K562 (cell line): ENCODE results near the gene KCNC3. TPM values are rescaled to one million over a fixed set of nuclear protein-coding genes. Genes with fewer than 3 reads are reported as not detected.

Experiments
- ATAC-seq: fragments of 200-7000 bp; cut with Tn5 transposase; 3 replicates; pipeline ENCODE4 v1.9.1; 2020; ENCODE audit warnings: moderate library complexity
- BruUV-seq: library from RNA; stranded (reverse); fragments of 400-500 nt; replicated peaks from 2 replicates; lab custom pipeline; 2021; lab: Mats Ljungman, UMichigan
- CTCF ChIA-PET: fragments of 300-600 bp; formaldehyde crosslinking; extraction: SDS; loops from one replicate; lab custom pipeline; 2021; ENCODE audit warnings: low intra/inter-chr PET ratio; lab: Yijun Ruan, JAX
- POLR2A ChIA-PET: fragments of 300-600, 350-650 bp; sonication (Branson Sonifier 250); formaldehyde crosslinking; extraction: SDS; loops from one replicate; lab custom pipeline; 2021; ENCODE audit warnings: antibody characterized with exemption, inconsistent platforms; lab: Yijun Ruan, JAX
- DNase-seq, 4 experiments: peaks; one replicate each; pipeline versions ENCODE4 v3.0.0 to v3.0.0-alpha.2; 2011 to 2018; ENCODE audit warnings: low spot score in 3 of 4, mixed read lengths in 3 of 4; ENCODE audit errors: extremely low read depth in 1 of 4
- FAIRE-seq: peaks from 2 replicates; lab custom pipeline; 2011; peaks lifted over from hg19 to GRCh38; lab: Jason Lieb, UNC
- H2AFZ ChIP-seq: 2 replicates; pipeline ENCODE4 v1.6.0; 2011; ENCODE audit warnings: low read depth, low read length, control low read depth, inconsistent platforms
- H3K27ac ChIP-seq: fragments of 200-600 bp; 3 replicates; pipeline ENCODE4 v1.8.0; 2011; ENCODE audit warnings: low read depth, mild to moderate bottlenecking, control low read depth, inconsistent platforms, low read length, moderate library complexity, mixed read lengths; ENCODE audit errors: extremely low read depth
- H3K27me3 ChIP-seq, 2 experiments: fragments of 300-600 bp in 1 of 2; 2 replicates in 1 of 2; 3 replicates in 1 of 2; pipeline versions ENCODE4 v1.6.0 to v1.8.0; 2011; ENCODE audit warnings: inconsistent platforms in 2 of 2, low read length in 2 of 2, mild to moderate bottlenecking in 1 of 2, mixed read lengths in 1 of 2, moderate library complexity in 1 of 2; ENCODE audit not compliant: control insufficient read depth in 2 of 2, insufficient read depth in 2 of 2
- H3K36me3 ChIP-seq: fragments of 300-600 bp; 3 replicates; pipeline ENCODE4 v1.8.0; 2011; ENCODE audit warnings: mild to moderate bottlenecking, low read length, inconsistent platforms; ENCODE audit not compliant: control insufficient read depth, insufficient read depth
- H3K4me1 ChIP-seq, 2 experiments: fragments of 200-600 bp in 1 of 2; replicated peaks in 1 of 2; 2 replicates in 1 of 2; 3 replicates in 1 of 2; pipeline versions ENCODE4 v1.5.1 to v1.8.0; 2011; ENCODE audit warnings: inconsistent platforms in 2 of 2, low read length in 2 of 2, mild to moderate bottlenecking in 1 of 2, mixed read lengths in 1 of 2, moderate library complexity in 1 of 2; ENCODE audit not compliant: control insufficient read depth in 2 of 2, insufficient read depth in 2 of 2
- H3K4me2 ChIP-seq: 2 replicates; pipeline ENCODE4 v1.6.1; 2011; ENCODE audit warnings: low read length, control low read depth, inconsistent platforms, mixed read lengths; ENCODE audit not compliant: insufficient read depth
- H3K4me3 ChIP-seq: fragments of 200-600 bp; sonication (generic), shearing (Covaris generic); 2 replicates; pipeline ENCODE4 v1.5.1; 2016; ENCODE audit warnings: control low read depth, inconsistent platforms
- H3K79me2 ChIP-seq: fragments of 200-600 bp; 3 replicates; pipeline ENCODE4 v1.8.0; 2011; ENCODE audit warnings: low read length, inconsistent platforms; ENCODE audit not compliant: control insufficient read depth, insufficient read depth
- H3K9ac ChIP-seq, 2 experiments: 2 replicates each; pipeline versions ENCODE4 v1.6.0 to v1.6.1; 2011; ENCODE audit warnings: low read depth in 2 of 2, low read length in 2 of 2, control low read depth in 1 of 2, inconsistent platforms in 1 of 2, mild to moderate bottlenecking in 1 of 2, mixed read lengths in 1 of 2; ENCODE audit not compliant: insufficient read depth in 1 of 2
- H3K9me1 ChIP-seq: one replicate; pipeline ENCODE4 v1.6.0; 2011; ENCODE audit warnings: inconsistent platforms, mild to moderate bottlenecking, low read length, moderate library complexity; ENCODE audit not compliant: control insufficient read depth, insufficient read depth
- H3K9me3 ChIP-seq: replicated peaks from 2 replicates; pipeline ENCODE4 v1.5.1; 2011; ENCODE audit warnings: low read depth, low read length, inconsistent platforms; ENCODE audit not compliant: control insufficient read depth, insufficient read depth
- H4K20me1 ChIP-seq: replicated peaks from 2 replicates; pipeline ENCODE4 v1.6.1; 2011; ENCODE audit warnings: low read length, inconsistent platforms, mixed read lengths; ENCODE audit not compliant: control insufficient read depth, insufficient read depth
- ARNT ChIP-seq, 2 experiments: fragments of 450-650 bp; IDR thresholded peaks; 2 replicates each; pipeline ENCODE4 v1.6.1; 2016; ENCODE audit warnings: mild to moderate bottlenecking in 1 of 2
- CHD1 ChIP-seq: fragments of 200-600 bp; sonication (generic); IDR thresholded peaks from one replicate; pipeline ENCODE4 v1.6.1; 2012; ENCODE audit warnings: mild to moderate bottlenecking, moderate library complexity, low read length, inconsistent platforms
- E2F3 ChIP-seq: fragments of 250-450 bp; sonication (Bioruptor Pico); IDR thresholded peaks from 2 replicates; pipeline ENCODE4 v1.4.0; 2020; ENCODE audit warnings: mild to moderate bottlenecking
- KDM5B ChIP-seq: fragments of 200-600 bp; sonication (generic); IDR thresholded peaks from 2 replicates; pipeline ENCODE4 v1.6.1; 2012; ENCODE audit warnings: low read depth, mild to moderate bottlenecking, moderate library complexity, low read length, control low read depth, inconsistent platforms; ENCODE audit not compliant: insufficient replicate concordance
- POLR2A ChIP-seq: fragments of 450-650 bp; conservative IDR thresholded peaks from 2 replicates; pipeline ENCODE4 v1.6.1; 2016
- PRPF4 ChIP-seq: fragments of 200-400 bp; formaldehyde crosslinking; IDR thresholded peaks from one replicate; pipeline ENCODE4 v1.6.1; 2017; ENCODE audit warnings: low read length, low read depth, mild to moderate bottlenecking; ENCODE audit not compliant: insufficient read depth, poor library complexity, severe bottlenecking
- RAD51 ChIP-seq: fragments of 450-650 bp; IDR thresholded peaks from 2 replicates; pipeline ENCODE4 v1.7.1; 2016; ENCODE audit warnings: low read depth, mild to moderate bottlenecking, borderline replicate concordance
- SAFB ChIP-seq: fragments of 200-400 bp; formaldehyde crosslinking; IDR thresholded peaks from 2 replicates; pipeline ENCODE4 v1.6.1; 2017; ENCODE audit warnings: low read depth, low read length, borderline replicate concordance
- SOX6 ChIP-seq: fragments of 450-650 bp; IDR thresholded peaks from 2 replicates; pipeline ENCODE4 v1.6.1; 2014; ENCODE audit warnings: mild to moderate bottlenecking
- WGBS: fragments of 100-300 bp; shearing (Covaris generic); methylation state at CpG from one replicate; pipeline ENCODE4 v1.1.6; 2016; ENCODE audit warnings: low coverage, mixed read lengths; ENCODE audit not compliant: insufficient coverage; ENCODE audit errors: missing lambda C conversion rate; 5-methylcytosine and 5-hydroxymethylcytosine counted together
- in situ Hi-C: fragments of 300-500 bp; cut with MboI; formaldehyde crosslinking; loops from 4 replicates; pipeline ENCODE4 v1.15.0; 2018; ENCODE audit warnings: inconsistent platforms, mixed read lengths
- intact Hi-C: fragments of 100-400 bp; cut with micrococcal nuclease; formaldehyde crosslinking; loops from 2 replicates; pipeline ENCODE4 v1.14.2; 2022
- polyA plus RNA-seq, 8 experiments: library from polyadenylated mRNA; depleted of rRNA in 4 of 8; stranded (reverse) in 5 of 8; unstranded in 3 of 8; fragments of >200 nt; fragmentation: Nextera tagmentation in 2 of 8; fragmentation: Illumina TruSeq in 1 of 8; extraction: Ambion mirVana in 2 of 8; extraction: Trizol in 1 of 8; gene quantifications; 2 replicates each; pipeline versions ENCODE4 v1.2.1 to v1.2.3, GENCODE V29; 2011 to 2014; ENCODE audit warnings: inconsistent platforms in 1 of 8, missing spikeins in 1 of 8
- total RNA-seq, 7 experiments: library from RNA; depleted of rRNA in 6 of 7; stranded (reverse); fragments of >200 nt in 6 of 7; fragmentation: Illumina TruSeq in 2 of 7; extraction: Trizol in 2 of 7; gene quantifications; 2 replicates each; pipeline versions ENCODE4 v1.2.1 to v1.2.3, GENCODE V29; 2011 to 2021; ENCODE audit warnings: low replicate concordance in 1 of 7

KCNC3 gene
- total and polyA plus RNA-seq, 9 of the 15 experiments (the other 6 are each of a cell fraction or from before 2014, with no cell fraction given): 0.03 to 26.2 (median 2.0) TPM

- Histone ChIP-seq H3K4me3 (peak overlapping the region; percentile 33; the same call in 1 of the 2 replicates), H4K20me1 (peaks cover 3% of the 10 kb centered on the region; the same call in 1 of the 2 replicates), H3K36me3 (no peaks in the 10 kb centered on the region), H3K9me1 (no peaks in the 10 kb centered on the region), H3K4me1 (peaks cover 0 to 46% of the 10 kb centered on the region in 2 experiments), H3K27me3 (peaks cover 19 to 29% of the 10 kb centered on the region in 2 experiments; a peak in 4 of 5 replicates), H2AFZ (no peak overlapping the region), H3K79me2 (no peaks in the 10 kb centered on the region), H3K27ac (no peak overlapping the region), H3K9ac (peak overlapping the region in 1 of 2 experiments; percentile 74; a peak in 2 of 4 replicates), H3K9me3 (no peaks in the 10 kb centered on the region), H3K4me2 (peak overlapping the region; percentile 72; the same call in 1 of the 2 replicates)
- no peak for DNase-seq
- peak; percentile 19 for FAIRE-seq
- no peak for ATAC-seq
- POLR2A ChIA-PET: interaction anchor here (1.9 kb wide), 1 partner anchor 9 kb away, joined by 6 read pairs; no protein-coding TSS in a partner anchor
- CTCF ChIA-PET: no interaction called here
- intact Hi-C loops (no loop called here), in situ Hi-C loops (no loop called here)
- WGBS: 9% methylated on average over 23 of the region's 27 CpGs
- BruUV-seq: TSS peak; percentile 51
- TF ChIP-seq SAFB (peak; percentile 59; the same call in 1 of the 2 replicates), CHD1 (no peak), E2F3 (CRISPR knock-in tag) (no peak), RAD51 (no peak), POLR2A (0 out of 2 replicates have a peak, but pooled peaks have one; percentile 10), ARNT (IDR thresholded peaks at IDR 0.05) (no peak), PRPF4 (no peak), KDM5B (peak; percentile 7), SOX6 (no peak)
Observed at GRCh38 chr19:50312967-50313811, 16.0 kb downstream of the KCNC3 start.
